Sigmoid colon (tissue), 7 donors: ENCODE measurements around the gene ZBTB34. TPM values are rescaled to one million over a fixed set of nuclear protein-coding genes. Genes with fewer than 3 reads are reported as not detected.

ENCODE experiments used
- DNase-seq: peaks from one replicate; pipeline ENCODE4 v3.0.0-alpha.2; 2019
- H3K27ac ChIP-seq, 4 donors: fragments of 200-600 bp; sonication (generic); one replicate each; pipeline ENCODE4 v1.5.1; 2016 to 2019; ENCODE audit warnings: mild to moderate bottlenecking in 1 of 4
- H3K27me3 ChIP-seq, 3 donors: fragments of 200-600 bp; sonication (generic); one replicate each; pipeline ENCODE4 v1.5.1; 2019; ENCODE audit warnings: mild to moderate bottlenecking in 1 of 3
- H3K36me3 ChIP-seq, 4 donors: fragments of 200-600 bp; sonication (generic); one replicate each; pipeline ENCODE4 v1.5.1; 2016 to 2019
- H3K4me1 ChIP-seq, 4 donors: fragments of 200-600 bp; sonication (generic); one replicate each; pipeline ENCODE4 v1.5.1; 2017 to 2019
- H3K4me3 ChIP-seq, 4 donors: fragments of 200-600 bp; sonication (generic); one replicate each; pipeline ENCODE4 v1.5.1; 2017 to 2019; ENCODE audit warnings: mild to moderate bottlenecking in 2 of 4, moderate library complexity in 1 of 4
- H3K9me3 ChIP-seq, 4 donors: fragments of 200-600 bp in 3 of 4; sonication (generic) in 3 of 4; one replicate each; pipeline versions ENCODE4 v1.5.1 to v1.6.1; 2013 to 2019
- CTCF ChIP-seq, 4 experiments: fragments of 450-650 bp in 3 of 4; fragments of 200-600 bp in 1 of 4; IDR thresholded peaks; one replicate each; pipeline ENCODE4 v1.5.1; 2016 to 2019; ENCODE audit warnings: antibody characterized with exemption in 4 of 4, mild to moderate bottlenecking in 3 of 4, moderate library complexity in 2 of 4
- EP300 ChIP-seq, 4 donors: sonication (generic); formaldehyde crosslinking; IDR thresholded peaks; one replicate each; pipeline ENCODE4 v1.6.1; 2017; ENCODE audit warnings: antibody characterized with exemption in 4 of 4
- POLR2A ChIP-seq, 2 donors: fragments of 450-650 bp; IDR thresholded peaks; one replicate each; pipeline ENCODE4 v1.6.1; 2016; ENCODE audit warnings: antibody characterized with exemption in 2 of 2, mild to moderate bottlenecking in 2 of 2, moderate library complexity in 2 of 2
- POLR2AphosphoS5 ChIP-seq, 4 donors: sonication (generic); formaldehyde crosslinking; IDR thresholded peaks; one replicate each; pipeline ENCODE4 v1.6.1; 2017; ENCODE audit warnings: antibody characterized with exemption in 4 of 4
- WGBS, 2 donors: extraction: QIAGEN DNeasy Blood & Tissue Kit; methylation state at CpG; one replicate each; pipeline ENCODE4 v1.1.7; 2013; 5-methylcytosine and 5-hydroxymethylcytosine counted together
- intact Hi-C: fragments of 100-400 bp; cut with DNase I; formaldehyde crosslinking; loops from one replicate; pipeline ENCODE4 v1.15.1; 2023
- polyA plus RNA-seq, 3 donors: library from polyadenylated mRNA; stranded (reverse); fragments of 200-250 nt; gene quantifications; one replicate each; pipeline ENCODE4 v1.2.3, GENCODE V29; 2013
- total RNA-seq, 4 donors: library from RNA; depleted of rRNA; stranded (reverse); fragments of >200 nt; gene quantifications; one replicate each; pipeline ENCODE4 v1.1.0, GENCODE V29; 2016
- donor health status: healthy with polysubstance abuse.
- donor health status: Bipolar disorder and iron deficiency.
- donor health status: healthy.

Gene ZBTB34
- total and polyA plus RNA-seq, 7 donors: 1.4 to 11.4 (median 8.9) TPM

- WGBS, 2 donors: 81 to 94% methylated on average over 3 of the region's 3 CpGs
- H3K27ac ChIP-seq: no peak overlapping the region
- peaks cover 12 to 39% (median 23%) of the 10 kb centered on the region in 4 donors for H3K36me3 ChIP-seq
- TF ChIP-seq POLR2AphosphoS5 (IDR thresholded peaks at IDR 0.05) (no peak), CTCF (IDR thresholded peaks at IDR 0.05) (no peak), EP300 (IDR thresholded peaks at IDR 0.05) (no peak), POLR2A (IDR thresholded peaks at IDR 0.05) (no peak)
- no peak for DNase-seq
- peaks cover 0 to 5% (median 0%) of the 10 kb centered on the region in 4 donors for H3K4me1 ChIP-seq
- intact Hi-C loops: no loop called here
- no peaks in the 10 kb centered on the region for H3K27me3 ChIP-seq
- H3K9me3 ChIP-seq: no peaks in the 10 kb centered on the region
- H3K4me3 ChIP-seq: no peak overlapping the region
Observed at GRCh38 chr9:126830827-126831226, 29.6 kb upstream of the ZBTB34 start.

- no peak for DNase-seq
- no peak overlapping the region for H3K27ac ChIP-seq
- TF ChIP-seq POLR2A (IDR thresholded peaks at IDR 0.05) (no peak), CTCF (IDR thresholded peaks at IDR 0.05) (no peak), EP300 (IDR thresholded peaks at IDR 0.05) (no peak), POLR2AphosphoS5 (IDR thresholded peaks at IDR 0.05) (no peak)
- H3K9me3 ChIP-seq: no peaks in the 10 kb centered on the region
- intact Hi-C loops: no loop called here
- H3K27me3 ChIP-seq: no peaks in the 10 kb centered on the region
- H3K4me1 ChIP-seq: peaks cover 0 to 5% (median 0%) of the 10 kb centered on the region in 4 donors
- 94 to 96% methylated on average over 9 of the region's 9 CpGs for WGBS, 2 donors
- no peak overlapping the region for H3K4me3 ChIP-seq
- peaks cover 12 to 43% (median 20%) of the 10 kb centered on the region in 4 donors for H3K36me3 ChIP-seq
Observed at GRCh38 chr9:126832440-126832839, 28.0 kb upstream of the ZBTB34 start.

GRCh38 chr9:126833020-126833419 lies 27.4 kb upstream of the ZBTB34 start:
- 97% methylated on average over 24 of the region's 24 CpGs for WGBS, 2 donors
- H3K36me3 ChIP-seq: peaks cover 12 to 37% (median 20%) of the 10 kb centered on the region in 4 donors
- no peak overlapping the region for H3K4me3 ChIP-seq
- no peak overlapping the region for H3K27ac ChIP-seq
- DNase-seq: no peak
- no peaks in the 10 kb centered on the region for H3K27me3 ChIP-seq
- peaks cover 0 to 5% (median 0%) of the 10 kb centered on the region in 4 donors for H3K4me1 ChIP-seq
- intact Hi-C loops: no loop called here
- TF ChIP-seq CTCF (IDR thresholded peaks at IDR 0.05) (no peak), POLR2AphosphoS5 (IDR thresholded peaks at IDR 0.05) (no peak), EP300 (IDR thresholded peaks at IDR 0.05) (no peak), POLR2A (IDR thresholded peaks at IDR 0.05) (no peak)
- no peaks in the 10 kb centered on the region for H3K9me3 ChIP-seq

GRCh38 chr9:126833710-126834345 lies 26.6 kb upstream of the ZBTB34 start:
- WGBS, 2 donors: 87 to 95% methylated on average over 8 of the region's 8 CpGs
- DNase-seq: no peak
- Histone ChIP-seq H3K9me3 (no peaks in the 10 kb centered on the region), H3K4me1 (peaks cover 0 to 4% (median 0%) of the 10 kb centered on the region in 4 donors), H3K27me3 (no peaks in the 10 kb centered on the region), H3K4me3 (no peak overlapping the region), H3K36me3 (peaks cover 12 to 44% (median 21%) of the 10 kb centered on the region in 4 donors), H3K27ac (no peak overlapping the region)
- TF ChIP-seq EP300 (IDR thresholded peaks at IDR 0.05) (no peak), POLR2A (IDR thresholded peaks at IDR 0.05) (no peak), CTCF (IDR thresholded peaks at IDR 0.05) (no peak), POLR2AphosphoS5 (IDR thresholded peaks at IDR 0.05) (no peak)
- intact Hi-C loops: no loop called here

GRCh38 chr9:126834672-126835071 lies 25.8 kb upstream of the ZBTB34 start:
- DNase-seq: no peak
- no peaks in the 10 kb centered on the region for H3K4me1 ChIP-seq
- peaks cover 12 to 53% (median 23%) of the 10 kb centered on the region in 4 donors for H3K36me3 ChIP-seq
- H3K27ac ChIP-seq: no peak overlapping the region
- H3K27me3 ChIP-seq: no peaks in the 10 kb centered on the region
- no peak overlapping the region for H3K4me3 ChIP-seq
- intact Hi-C loops: no loop called here
- WGBS, 2 donors: 91 to 94% methylated on average over 2 of the region's 2 CpGs
- TF ChIP-seq EP300 (IDR thresholded peaks at IDR 0.05) (no peak), POLR2A (IDR thresholded peaks at IDR 0.05) (no peak), CTCF (IDR thresholded peaks at IDR 0.05) (no peak), POLR2AphosphoS5 (IDR thresholded peaks at IDR 0.05) (no peak)
- no peaks in the 10 kb centered on the region for H3K9me3 ChIP-seq
